NK-92 treated with Interleukin-12 subunit alpha and Interleukin-12 subunit beta, amount 100 ng/mL, for 24 hours (cell line): Measurements from ENCODE around the gene CYP2U1.

Source experiments
- DNase-seq: peaks from one replicate; lab custom pipeline; 2025; lab: John Stamatoyannopoulos, UW

CYP2U1 gene

GRCh38 chr4:107987916-107988762, 56.8 kb downstream of the CYP2U1 start:
- no peak for DNase-seq

DNA sequence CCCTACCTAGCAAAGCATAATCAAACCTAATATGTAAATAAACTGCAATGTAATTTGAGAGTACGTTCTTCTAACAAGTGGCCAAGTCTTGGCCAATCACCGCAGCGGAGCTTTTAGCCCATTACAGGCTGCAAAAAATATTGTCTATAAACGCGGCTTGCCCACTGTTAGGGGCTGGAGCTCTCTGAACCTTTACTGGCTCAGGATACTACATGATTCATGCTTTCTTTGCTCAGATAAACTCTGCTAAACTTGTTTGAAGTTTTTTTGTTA, 57.4 kb downstream of the CYP2U1 start:
- no peak for DNase-seq

DNA sequence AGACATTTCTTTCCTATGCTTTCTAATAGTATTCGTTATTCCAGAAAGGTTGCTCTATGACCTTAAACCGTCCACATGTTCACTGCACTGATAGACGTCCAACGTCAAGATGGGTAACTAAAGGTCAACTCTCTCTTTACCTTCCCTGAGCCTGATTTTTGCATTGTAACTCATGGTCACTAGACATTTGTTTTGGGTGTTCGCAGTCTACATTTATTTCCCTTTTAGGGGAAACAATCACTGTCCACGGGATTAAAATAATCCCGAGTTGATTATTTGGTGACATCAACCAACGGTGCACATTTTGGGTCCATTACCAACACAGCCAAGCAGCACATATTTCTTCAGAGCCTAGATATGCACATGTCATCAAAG, 57.8 kb downstream of the CYP2U1 start:
- no peak for DNase-seq

DNA sequence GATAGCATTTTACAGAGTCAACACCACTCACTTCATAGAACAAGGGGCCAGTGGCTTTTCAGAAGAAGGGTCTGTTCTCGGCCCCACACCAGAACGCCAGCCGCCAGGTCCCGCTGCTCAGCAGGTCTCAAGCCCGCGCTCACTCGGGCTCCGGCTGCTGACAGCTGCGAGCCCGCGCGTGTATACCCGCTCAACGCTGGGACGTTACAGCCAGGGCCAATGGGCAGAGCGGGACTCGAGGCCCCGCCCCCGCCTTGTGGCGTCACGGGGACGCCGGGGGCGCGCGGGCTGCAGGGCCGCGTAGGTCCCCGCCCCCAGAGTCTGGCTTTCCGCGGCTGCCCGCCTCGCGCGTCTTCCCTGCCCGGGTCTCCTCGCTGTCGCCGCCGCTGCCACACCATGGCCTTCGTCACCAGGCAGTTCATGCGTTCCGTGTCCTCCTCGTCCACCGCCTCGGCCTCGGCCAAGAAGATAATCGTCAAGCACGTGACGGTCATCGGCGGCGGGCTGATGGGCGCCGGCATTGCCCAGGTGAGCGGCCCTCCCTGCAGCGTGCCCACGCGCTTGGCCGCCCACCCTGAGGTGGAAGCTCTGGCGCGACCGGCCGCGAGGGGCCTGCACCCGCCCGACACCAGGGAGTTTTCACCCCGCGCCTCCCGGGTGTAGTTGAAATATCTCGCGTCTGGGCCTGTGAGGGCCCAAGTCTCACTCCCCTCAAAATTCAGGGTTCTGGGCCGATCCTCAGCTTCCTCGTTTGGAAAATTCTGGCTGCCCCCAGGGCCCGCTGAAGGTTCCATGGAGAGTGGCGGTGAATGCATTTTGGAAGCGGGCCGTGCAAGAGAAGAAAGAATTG, 58.4 kb downstream of the CYP2U1 start, which contains the start of gene HADH:
HADH (plus strand) TSS at position 353 of the 850 bp plus-strand sequence; CDS start at position 397, 44 bp downstream.
- DNase-seq = peak; percentile 78

- no peak for DNase-seq
Observed at GRCh38 chr4:107991945-107992630, 60.7 kb downstream of the CYP2U1 start.

- DNase-seq = no peak
Observed at GRCh38 chr4:107993969-107994368, 62.6 kb downstream of the CYP2U1 start.

- no peak for DNase-seq
Observed at GRCh38 chr4:107994894-107995293, 63.5 kb downstream of the CYP2U1 start.

- DNase-seq = no peak
Observed at GRCh38 chr4:107996949-107997788, 65.8 kb downstream of the CYP2U1 start.

GRCh38 chr4:107997794-107998193, 66.4 kb downstream of the CYP2U1 start:
- no peak for DNase-seq

DNA sequence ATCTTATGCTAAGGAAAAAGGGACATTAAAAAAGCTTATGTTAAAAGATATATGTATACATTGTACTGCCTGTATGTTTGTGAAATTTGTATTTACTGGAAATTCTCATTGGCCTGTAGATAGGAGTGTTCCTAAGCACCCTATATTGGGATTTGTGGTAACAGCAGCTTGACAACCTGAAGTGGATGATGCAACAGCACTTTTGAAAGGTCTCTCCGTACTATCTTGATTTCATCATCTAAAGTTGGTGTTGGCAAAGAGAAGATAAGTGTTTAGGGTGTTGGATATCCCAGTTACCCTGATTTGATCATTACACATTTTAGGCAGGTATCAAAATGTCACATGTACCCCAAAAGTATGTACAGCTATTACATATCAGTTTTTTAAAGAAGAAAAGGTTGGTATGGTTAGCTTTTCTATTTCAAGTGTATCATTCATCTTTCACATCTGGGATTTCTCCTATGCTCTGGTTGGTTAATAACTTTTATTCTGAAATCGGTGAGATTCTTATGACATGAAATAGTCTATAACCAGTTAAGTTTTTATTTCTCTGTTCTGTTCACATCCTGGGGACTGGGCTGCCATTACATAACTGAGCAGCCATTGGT, 68.7 kb downstream of the CYP2U1 start:
- no peak for DNase-seq

GRCh38 chr4:108001540-108002135, 70.3 kb downstream of the CYP2U1 start:
- DNase-seq = no peak
